ENCODE results near the gene UMODL1. TPM values are rescaled to one million over a fixed set of nuclear protein-coding genes. Genes with fewer than 3 reads are reported as not detected.

The UMODL1 gene
- total RNA-seq, 2 donors from 2014 or later, result 0.35 to 0.37 TPM

- Histone ChIP-seq H3K27me3 (no peaks in the 10 kb centered on the region), H3K9me3 (no peaks in the 10 kb centered on the region), H3K27ac (peak overlapping the region; percentile 18), H3K9ac (ENCODE audit: low read depth in 2 of 2, low read length in 2 of 2) (no peak overlapping the region), H3K4me1 (peaks cover 22% of the 10 kb centered on the region), H3K4me3 (no peak overlapping the region), H3K36me3 (no peaks in the 10 kb centered on the region)
- intact Hi-C loops (cut with DNase I), result no loop called here
- no peak for TF ChIP-seq CTCF (IDR thresholded peaks at IDR 0.05)
- DNase-seq, result peak; percentile 41
These were observed 9.7 kb upstream of the UMODL1 start for GRCh38 chr21:42061195-42061985.

GRCh38 chr21:42061986-42062235, 9.2 kb upstream of the UMODL1 start:
- Histone ChIP-seq H3K4me1 (peaks cover 22% of the 10 kb centered on the region), H3K9me3 (no peaks in the 10 kb centered on the region), H3K36me3 (no peaks in the 10 kb centered on the region), H3K9ac (ENCODE audit: low read depth in 2 of 2, low read length in 2 of 2) (no peak overlapping the region), H3K27me3 (no peaks in the 10 kb centered on the region), H3K27ac (peak overlapping the region; percentile 18), H3K4me3 (no peak overlapping the region)
- intact Hi-C loops (cut with DNase I), result no loop called here
- TF ChIP-seq CTCF (IDR thresholded peaks at IDR 0.05), result no peak
- no peak for DNase-seq

- intact Hi-C loops (cut with DNase I), result no loop called here
These were observed 8.7 kb upstream of the UMODL1 start for GRCh38 chr21:42062236-42063022.

GRCh38 chr21:42063191-42063570, 7.9 kb upstream of the UMODL1 start:
- no peaks in the 10 kb centered on the region for H3K9me3 ChIP-seq
- H3K4me1 ChIP-seq, result peaks cover 11% of the 10 kb centered on the region
- intact Hi-C loops (cut with DNase I), result no loop called here
- H3K36me3 ChIP-seq, result no peaks in the 10 kb centered on the region
- H3K9ac ChIP-seq (ENCODE audit: low read depth in 2 of 2, low read length in 2 of 2), result peak overlapping the region in 1 of 2 donors; percentile 60
- TF ChIP-seq CTCF (IDR thresholded peaks at IDR 0.05), result no peak
- peak overlapping the region; percentile 18 for H3K27ac ChIP-seq
- no peak overlapping the region for H3K4me3 ChIP-seq
- peak; percentile 54 for DNase-seq
- no peaks in the 10 kb centered on the region for H3K27me3 ChIP-seq

More at GRCh38 chr21:42062236-42063022, 8.7 kb upstream of the UMODL1 start:
- Histone ChIP-seq H3K36me3 (no peaks in the 10 kb centered on the region), H3K27me3 (no peaks in the 10 kb centered on the region), H3K4me3 (no peak overlapping the region), H3K4me1 (peaks cover 19% of the 10 kb centered on the region), H3K9ac (ENCODE audit: low read depth in 2 of 2, low read length in 2 of 2) (peak overlapping the region in 1 of 2 donors; percentile 12), H3K27ac (peak overlapping the region; percentile 18), H3K9me3 (no peaks in the 10 kb centered on the region)
- DNase-seq, result peak; percentile 54
- no peak for TF ChIP-seq CTCF (IDR thresholded peaks at IDR 0.05)

- intact Hi-C loops (cut with DNase I), result no loop called here
- Histone ChIP-seq H3K9ac (ENCODE audit: low read depth in 2 of 2, low read length in 2 of 2) (peak overlapping the region in 1 of 2 donors; percentile 60), H3K27me3 (no peaks in the 10 kb centered on the region), H3K4me1 (peaks cover 11% of the 10 kb centered on the region), H3K27ac (peak overlapping the region; percentile 18), H3K36me3 (no peaks in the 10 kb centered on the region), H3K9me3 (no peaks in the 10 kb centered on the region), H3K4me3 (no peak overlapping the region)
- peak; percentile 75 for DNase-seq
- TF ChIP-seq CTCF (IDR thresholded peaks at IDR 0.05), result no peak
These were observed 7.3 kb upstream of the UMODL1 start for GRCh38 chr21:42063571-42064521.

All from colonic mucosa (tissue), 4 donors.